SK-N-SH treated with all-trans-retinoic acid at 6 μM for 48 hours (cell line): Measurements from ENCODE around the gene NCDN.

Experiments used
- CREB5 ChIP-seq: fragments of 250-450 bp; sonication (Bioruptor Pico); IDR thresholded peaks from 2 replicates; pipeline ENCODE4 v1.5.1; 2020; ENCODE audit warnings: low read depth, mild to moderate bottlenecking, moderate library complexity
- CSDC2 ChIP-seq: fragments of 250-450 bp; sonication (Bioruptor Pico); IDR thresholded peaks from 2 replicates; pipeline ENCODE4 v1.5.0; 2020; ENCODE audit warnings: mild to moderate bottlenecking, moderate library complexity
- PATZ1 ChIP-seq: fragments of 250-450 bp; sonication (Bioruptor Pico); IDR thresholded peaks from 2 replicates; pipeline ENCODE4 v1.8.0; 2020; ENCODE audit warnings: mild to moderate bottlenecking, moderate library complexity, borderline replicate concordance
- POU6F1 ChIP-seq: fragments of 250-450 bp; sonication (Bioruptor Pico); IDR thresholded peaks from 2 replicates; pipeline ENCODE4 v1.8.0; 2021; ENCODE audit warnings: low read depth, mild to moderate bottlenecking, moderate library complexity, borderline replicate concordance
- ZC3H10 ChIP-seq: fragments of 250-450 bp; sonication (Bioruptor Pico); IDR thresholded peaks from 2 replicates; pipeline ENCODE4 v1.5.1; 2021; ENCODE audit warnings: mild to moderate bottlenecking, moderate library complexity
- ZFP3 ChIP-seq: fragments of 250-450 bp; sonication (Bioruptor Pico); IDR thresholded peaks from 2 replicates; pipeline ENCODE4 v1.5.0; 2020; ENCODE audit warnings: mild to moderate bottlenecking, moderate library complexity
- ZFP30 ChIP-seq: fragments of 450-650 bp; formaldehyde crosslinking; IDR thresholded peaks from 2 replicates; pipeline ENCODE4 v1.5.0; 2022; ENCODE audit warnings: mild to moderate bottlenecking, moderate library complexity
- ZNF70 ChIP-seq: fragments of 450-650 bp; formaldehyde crosslinking; IDR thresholded peaks from 2 replicates; pipeline ENCODE4 v1.5.0; 2020; ENCODE audit warnings: mild to moderate bottlenecking, moderate library complexity

- TF ChIP-seq ZNF70 (no peak), ZC3H10 (CRISPR knock-in tag) (no peak), POU6F1 (no peak), PATZ1 (no peak), ZFP3 (no peak), CSDC2 (no peak), CREB5 (CRISPR knock-in tag) (no peak), ZFP30 (CRISPR knock-in tag) (no peak)
These were observed 14.7 kb downstream of the NCDN start for GRCh38 chr1:35572296-35572695.
